ENCODE results near the gene AMT.

DNA sequence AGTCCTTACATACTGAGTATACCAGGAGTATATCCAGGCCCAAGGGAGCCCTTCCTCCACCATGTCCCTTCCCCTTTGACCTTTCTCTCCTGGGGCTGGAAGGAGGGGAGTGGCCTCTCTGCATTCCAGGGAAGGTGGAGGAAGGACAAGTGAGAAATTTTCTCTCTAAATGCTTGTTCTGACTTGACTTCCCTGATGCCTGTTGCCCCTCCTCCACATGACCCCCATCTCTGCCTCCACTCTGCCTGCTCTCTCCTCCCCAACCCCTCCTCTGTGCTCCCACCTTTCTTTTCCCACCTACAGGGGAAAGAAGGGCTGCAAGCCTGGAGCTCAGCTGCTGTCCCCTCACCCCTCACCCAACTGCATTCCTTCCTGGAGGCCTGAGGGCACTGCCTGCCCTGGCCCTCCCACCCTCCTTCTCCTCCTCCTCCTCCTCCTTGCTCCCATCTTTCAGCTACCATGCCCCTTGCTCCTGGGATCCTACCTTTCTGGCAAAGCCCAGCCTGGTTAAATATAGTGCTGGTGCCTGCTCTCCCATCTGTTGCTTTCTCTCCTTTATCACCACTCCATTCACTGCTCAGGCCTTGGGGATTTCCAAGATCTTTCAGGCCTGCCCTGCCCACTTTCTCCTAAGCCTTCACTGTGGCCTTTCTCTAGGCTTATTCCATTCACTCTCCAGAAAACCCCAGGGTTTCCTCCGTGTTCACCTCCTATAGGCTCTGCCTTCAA lies 39.3 kb upstream of the AMT start:
- TF ChIP-seq, protein P1, sequence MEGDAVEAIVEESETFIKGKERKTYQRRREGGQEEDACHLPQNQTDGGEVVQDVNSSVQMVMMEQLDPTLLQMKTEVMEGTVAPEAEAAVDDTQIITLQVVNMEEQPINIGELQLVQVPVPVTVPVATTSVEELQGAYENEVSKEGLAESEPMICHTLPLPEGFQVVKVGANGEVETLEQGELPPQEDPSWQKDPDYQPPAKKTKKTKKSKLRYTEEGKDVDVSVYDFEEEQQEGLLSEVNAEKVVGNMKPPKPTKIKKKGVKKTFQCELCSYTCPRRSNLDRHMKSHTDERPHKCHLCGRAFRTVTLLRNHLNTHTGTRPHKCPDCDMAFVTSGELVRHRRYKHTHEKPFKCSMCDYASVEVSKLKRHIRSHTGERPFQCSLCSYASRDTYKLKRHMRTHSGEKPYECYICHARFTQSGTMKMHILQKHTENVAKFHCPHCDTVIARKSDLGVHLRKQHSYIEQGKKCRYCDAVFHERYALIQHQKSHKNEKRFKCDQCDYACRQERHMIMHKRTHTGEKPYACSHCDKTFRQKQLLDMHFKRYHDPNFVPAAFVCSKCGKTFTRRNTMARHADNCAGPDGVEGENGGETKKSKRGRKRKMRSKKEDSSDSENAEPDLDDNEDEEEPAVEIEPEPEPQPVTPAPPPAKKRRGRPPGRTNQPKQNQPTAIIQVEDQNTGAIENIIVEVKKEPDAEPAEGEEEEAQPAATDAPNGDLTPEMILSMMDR (IDR thresholded peaks at IDR 0.05), result no peak
- no peak for TF ChIP-seq EP300 (IDR thresholded peaks at IDR 0.05)
- TF ChIP-seq POLR2A (IDR thresholded peaks at IDR 0.05), result no peak

Data from tibial nerve (tissue), 4 donors.